ENCODE measurements around the gene ATOH8.
A peak's percentile ranks its signal among the peaks of the same experiment; 100 is the strongest.

The ATOH8 gene

DNA sequence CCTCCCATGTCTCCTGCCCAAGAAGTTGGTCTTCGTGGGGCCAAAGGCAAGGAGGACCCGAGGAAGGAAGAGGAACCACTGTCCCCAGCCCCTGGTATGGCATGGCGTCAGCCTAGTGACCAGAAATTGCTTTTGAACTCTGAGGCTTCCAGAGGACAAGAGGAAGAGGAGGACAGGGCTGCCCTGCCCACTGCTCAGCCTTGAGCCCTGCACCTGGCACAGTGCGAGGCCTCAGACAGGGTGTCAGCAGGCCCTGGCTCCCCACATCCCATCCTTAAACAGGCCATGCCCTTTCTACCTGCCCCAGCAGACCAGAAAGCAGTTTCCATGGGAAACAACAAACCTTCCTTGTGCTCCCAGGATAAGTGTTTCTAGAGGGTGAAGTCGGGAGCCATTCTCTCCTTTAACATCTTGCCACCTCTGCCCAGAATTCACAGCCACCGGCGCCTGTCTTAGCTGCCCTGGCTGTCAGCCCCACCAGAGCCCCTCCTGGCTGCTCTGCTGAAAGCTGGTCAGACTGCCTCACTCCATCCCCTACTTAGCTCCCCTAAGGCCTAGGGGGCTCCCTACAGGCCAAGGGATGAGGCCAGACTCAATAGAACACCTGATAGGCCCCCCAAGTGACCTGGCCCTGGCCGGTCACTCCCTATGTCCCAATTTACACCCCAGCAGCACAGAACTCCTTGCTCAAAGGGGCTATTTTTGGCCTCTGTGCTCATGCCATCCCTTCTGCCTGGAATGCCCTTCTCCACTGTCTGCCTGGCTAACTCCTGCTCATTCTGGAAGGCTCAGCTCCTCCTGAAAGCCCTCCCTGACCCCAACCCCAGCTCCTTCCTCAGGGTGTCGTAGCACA, 20.6 kb downstream of the ATOH8 start:
- DNase-seq (ENCODE audit: low spot score): no peak
- Histone ChIP-seq H3K4me3 (peak overlapping the region; percentile 55), H3K27ac (peak overlapping the region; percentile 88 to 90)
- TF ChIP-seq, protein P1, sequence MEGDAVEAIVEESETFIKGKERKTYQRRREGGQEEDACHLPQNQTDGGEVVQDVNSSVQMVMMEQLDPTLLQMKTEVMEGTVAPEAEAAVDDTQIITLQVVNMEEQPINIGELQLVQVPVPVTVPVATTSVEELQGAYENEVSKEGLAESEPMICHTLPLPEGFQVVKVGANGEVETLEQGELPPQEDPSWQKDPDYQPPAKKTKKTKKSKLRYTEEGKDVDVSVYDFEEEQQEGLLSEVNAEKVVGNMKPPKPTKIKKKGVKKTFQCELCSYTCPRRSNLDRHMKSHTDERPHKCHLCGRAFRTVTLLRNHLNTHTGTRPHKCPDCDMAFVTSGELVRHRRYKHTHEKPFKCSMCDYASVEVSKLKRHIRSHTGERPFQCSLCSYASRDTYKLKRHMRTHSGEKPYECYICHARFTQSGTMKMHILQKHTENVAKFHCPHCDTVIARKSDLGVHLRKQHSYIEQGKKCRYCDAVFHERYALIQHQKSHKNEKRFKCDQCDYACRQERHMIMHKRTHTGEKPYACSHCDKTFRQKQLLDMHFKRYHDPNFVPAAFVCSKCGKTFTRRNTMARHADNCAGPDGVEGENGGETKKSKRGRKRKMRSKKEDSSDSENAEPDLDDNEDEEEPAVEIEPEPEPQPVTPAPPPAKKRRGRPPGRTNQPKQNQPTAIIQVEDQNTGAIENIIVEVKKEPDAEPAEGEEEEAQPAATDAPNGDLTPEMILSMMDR (IDR thresholded peaks at IDR 0.05): no peak

GRCh38 chr2:85775406-85776381, 21.9 kb downstream of the ATOH8 start:
- peak overlapping the region in 1 of 2 donors; percentile 90 for H3K27ac ChIP-seq
- DNase-seq (ENCODE audit: low spot score): no peak
- TF ChIP-seq, protein P1 (IDR thresholded peaks at IDR 0.05): no peak
- no peak overlapping the region for H3K4me3 ChIP-seq

DNA sequence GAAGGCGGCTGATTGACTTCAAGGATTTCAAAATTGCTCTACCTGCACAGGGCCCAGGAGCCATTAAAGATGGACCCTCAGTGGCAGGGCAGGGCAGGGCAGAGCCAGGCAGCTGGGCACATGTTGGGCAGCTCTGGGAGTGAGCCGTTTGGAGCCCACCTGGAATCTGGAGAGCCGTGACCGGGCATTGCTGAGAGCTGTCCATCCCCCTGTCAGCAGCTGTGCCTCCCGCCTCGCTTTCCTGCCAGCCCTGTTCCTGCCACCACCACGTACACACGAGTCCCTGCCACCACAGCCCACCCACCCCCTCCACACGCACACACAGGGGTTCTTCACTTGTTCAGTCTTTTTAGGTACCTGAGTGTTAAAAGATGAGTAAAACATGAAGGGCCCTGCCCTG, 22.9 kb downstream of the ATOH8 start:
- no peak for DNase-seq (ENCODE audit: low spot score)
- TF ChIP-seq, protein P1 (IDR thresholded peaks at IDR 0.05): no peak
- H3K27ac ChIP-seq: peak overlapping the region in 1 of 2 donors; percentile 70
- no peak overlapping the region for H3K4me3 ChIP-seq

DNA sequence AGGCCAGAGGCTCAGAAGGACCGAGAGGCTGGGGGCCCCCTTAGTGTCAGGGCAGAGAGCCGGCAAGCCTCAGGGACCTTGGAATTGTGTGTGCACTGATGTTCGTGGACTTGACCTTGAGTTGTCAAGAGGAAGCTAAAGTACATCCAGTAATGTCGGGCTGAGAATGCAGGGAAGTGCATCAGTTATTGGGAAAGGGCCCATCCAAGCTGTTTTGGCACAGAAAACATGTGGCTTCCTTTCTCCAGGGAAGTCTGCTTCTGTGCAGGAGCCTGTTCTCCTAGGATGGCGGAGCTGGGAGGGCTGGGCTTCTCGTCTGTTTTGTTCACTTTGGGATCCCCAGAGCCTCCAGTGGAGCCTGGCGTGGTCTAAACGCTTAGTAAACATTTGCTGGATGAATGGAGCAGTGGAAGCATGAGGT, 23.7 kb downstream of the ATOH8 start:
- Histone ChIP-seq H3K4me3 (no peak overlapping the region), H3K27ac (peak overlapping the region in 1 of 2 donors; percentile 70)
- DNase-seq (ENCODE audit: low spot score): no peak
- TF ChIP-seq, protein P1 (IDR thresholded peaks at IDR 0.05): no peak

GRCh38 chr2:85778646-85779379, 25.0 kb downstream of the ATOH8 start:
- TF ChIP-seq, protein P1 (IDR thresholded peaks at IDR 0.05): no peak
- Histone ChIP-seq H3K27ac (peak overlapping the region in 1 of 2 donors; percentile 70), H3K4me3 (no peak overlapping the region)
- DNase-seq (ENCODE audit: low spot score): no peak

DNA sequence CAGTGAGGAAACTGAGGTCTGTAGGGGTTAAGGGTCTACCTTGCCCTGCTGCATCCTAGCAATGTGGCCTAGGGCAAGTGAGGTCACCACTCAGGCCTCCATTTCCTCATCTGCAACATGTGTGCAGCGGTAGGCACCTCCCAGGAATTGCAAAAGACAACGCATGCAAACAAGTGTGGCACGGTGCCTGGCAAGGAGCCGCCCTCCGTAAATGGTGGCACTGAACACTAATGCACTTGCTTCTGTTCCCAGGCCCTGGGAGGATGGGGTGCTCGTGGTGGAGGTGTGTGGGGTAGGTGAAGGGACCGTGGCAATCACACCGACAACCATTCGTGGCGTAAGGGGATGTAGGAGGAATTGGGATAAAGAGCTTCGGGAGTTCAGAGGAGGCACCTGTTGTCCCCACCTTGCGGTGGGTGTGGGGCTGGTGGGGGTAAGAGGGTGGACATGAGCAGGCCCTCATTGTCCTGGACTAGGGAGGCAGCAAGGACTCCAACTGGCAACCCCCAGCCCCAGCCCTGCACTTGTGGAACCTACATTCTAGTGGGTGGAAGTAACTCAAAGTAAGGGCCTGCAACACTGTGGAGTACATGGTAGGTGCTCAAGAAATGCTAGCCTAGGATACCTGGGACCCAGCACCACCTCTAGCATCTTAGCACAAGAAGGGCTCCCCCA, 26.0 kb downstream of the ATOH8 start:
- H3K27ac ChIP-seq: peak overlapping the region in 1 of 2 donors; percentile 70

More for the DNA sequence above, 26.0 kb downstream of the ATOH8 start:
- TF ChIP-seq, protein P1 (IDR thresholded peaks at IDR 0.05): no peak
- peak overlapping the region; percentile 22 for H3K4me3 ChIP-seq
- no peak for DNase-seq (ENCODE audit: low spot score)
